ENCODE measurements around the gene C1GALT1.

C1GALT1 gene

GRCh38 chr7:7292085-7292484 lies 109.7 kb downstream of the C1GALT1 start:
- no peak for DNase-seq
- no peak overlapping the region for H3K27ac Mint-ChIP-seq
- TF ChIP-seq, protein P1, sequence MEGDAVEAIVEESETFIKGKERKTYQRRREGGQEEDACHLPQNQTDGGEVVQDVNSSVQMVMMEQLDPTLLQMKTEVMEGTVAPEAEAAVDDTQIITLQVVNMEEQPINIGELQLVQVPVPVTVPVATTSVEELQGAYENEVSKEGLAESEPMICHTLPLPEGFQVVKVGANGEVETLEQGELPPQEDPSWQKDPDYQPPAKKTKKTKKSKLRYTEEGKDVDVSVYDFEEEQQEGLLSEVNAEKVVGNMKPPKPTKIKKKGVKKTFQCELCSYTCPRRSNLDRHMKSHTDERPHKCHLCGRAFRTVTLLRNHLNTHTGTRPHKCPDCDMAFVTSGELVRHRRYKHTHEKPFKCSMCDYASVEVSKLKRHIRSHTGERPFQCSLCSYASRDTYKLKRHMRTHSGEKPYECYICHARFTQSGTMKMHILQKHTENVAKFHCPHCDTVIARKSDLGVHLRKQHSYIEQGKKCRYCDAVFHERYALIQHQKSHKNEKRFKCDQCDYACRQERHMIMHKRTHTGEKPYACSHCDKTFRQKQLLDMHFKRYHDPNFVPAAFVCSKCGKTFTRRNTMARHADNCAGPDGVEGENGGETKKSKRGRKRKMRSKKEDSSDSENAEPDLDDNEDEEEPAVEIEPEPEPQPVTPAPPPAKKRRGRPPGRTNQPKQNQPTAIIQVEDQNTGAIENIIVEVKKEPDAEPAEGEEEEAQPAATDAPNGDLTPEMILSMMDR (IDR thresholded peaks at IDR 0.05), result no peak
- H3K27me3 Mint-ChIP-seq (ENCODE audit: low read depth, poor library complexity), result no peaks in the 10 kb centered on the region
- no peaks in the 10 kb centered on the region for H3K4me1 Mint-ChIP-seq
- no peak overlapping the region for H3K4me3 Mint-ChIP-seq
- H3K36me3 Mint-ChIP-seq (ENCODE audit: low read depth), result no peaks in the 10 kb centered on the region
- peaks cover 4% of the 10 kb centered on the region for H3K9me3 Mint-ChIP-seq

- Mint-ChIP-seq H3K9me3 (peaks cover 6% of the 10 kb centered on the region), H3K27me3 (ENCODE audit: low read depth, poor library complexity) (no peaks in the 10 kb centered on the region), H3K4me1 (no peaks in the 10 kb centered on the region), H3K4me3 (no peak overlapping the region), H3K27ac (no peak overlapping the region), H3K36me3 (ENCODE audit: low read depth) (no peaks in the 10 kb centered on the region)
- TF ChIP-seq, protein P1 (IDR thresholded peaks at IDR 0.05), result no peak
- no peak for DNase-seq
Measured at GRCh38 chr7:7292608-7293007, 110.3 kb downstream of the C1GALT1 start.

DNA sequence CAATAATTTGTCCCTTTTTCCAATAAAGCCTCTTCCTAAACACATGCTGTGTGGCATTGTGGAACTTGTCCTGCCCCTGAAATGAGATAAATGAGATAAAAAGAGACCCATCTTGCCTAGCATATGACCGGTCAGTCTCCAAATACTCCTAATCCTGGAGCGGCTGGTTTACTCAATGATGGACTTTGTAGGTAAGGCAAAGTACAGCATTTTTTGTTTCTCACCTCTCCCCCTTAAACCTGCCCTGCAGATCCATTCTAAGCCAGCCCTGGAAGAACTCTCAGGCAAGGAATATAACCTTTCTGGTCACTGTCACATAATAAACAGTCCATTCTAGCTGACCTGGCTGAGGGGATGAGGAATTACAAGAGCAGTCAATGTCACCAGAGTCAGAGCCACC lies 110.7 kb downstream of the C1GALT1 start:
- TF ChIP-seq, protein P1 (IDR thresholded peaks at IDR 0.05), result no peak
- peaks cover 10% of the 10 kb centered on the region for H3K9me3 Mint-ChIP-seq
- H3K27me3 Mint-ChIP-seq (ENCODE audit: low read depth, poor library complexity), result peaks cover 2% of the 10 kb centered on the region
- H3K4me3 Mint-ChIP-seq, result no peak overlapping the region
- no peaks in the 10 kb centered on the region for H3K36me3 Mint-ChIP-seq (ENCODE audit: low read depth)
- no peak for DNase-seq
- no peak overlapping the region for H3K27ac Mint-ChIP-seq
- H3K4me1 Mint-ChIP-seq, result no peaks in the 10 kb centered on the region

GRCh38 chr7:7294911-7295310 lies 112.6 kb downstream of the C1GALT1 start:
- Mint-ChIP-seq H3K36me3 (ENCODE audit: low read depth) (no peaks in the 10 kb centered on the region), H3K27ac (no peak overlapping the region), H3K27me3 (ENCODE audit: low read depth, poor library complexity) (peaks cover 2% of the 10 kb centered on the region), H3K4me1 (no peaks in the 10 kb centered on the region), H3K9me3 (peaks cover 20% of the 10 kb centered on the region), H3K4me3 (no peak overlapping the region)
- no peak for DNase-seq
- TF ChIP-seq, protein P1 (IDR thresholded peaks at IDR 0.05), result no peak
